ENCODE data around the gene ZNF672. TPM values are rescaled to one million over a fixed set of nuclear protein-coding genes. Genes with fewer than 3 reads are reported as not detected.
"Not testable (repeated sequence)": the region's sequence is repeated elsewhere in the genome, so short reads cannot be mapped to it uniquely, and the experiment has no call there.

Gene ZNF672
- total RNA-seq, 2 donors from 2014 or later, result 55.3 to 59.1 TPM

DNA sequence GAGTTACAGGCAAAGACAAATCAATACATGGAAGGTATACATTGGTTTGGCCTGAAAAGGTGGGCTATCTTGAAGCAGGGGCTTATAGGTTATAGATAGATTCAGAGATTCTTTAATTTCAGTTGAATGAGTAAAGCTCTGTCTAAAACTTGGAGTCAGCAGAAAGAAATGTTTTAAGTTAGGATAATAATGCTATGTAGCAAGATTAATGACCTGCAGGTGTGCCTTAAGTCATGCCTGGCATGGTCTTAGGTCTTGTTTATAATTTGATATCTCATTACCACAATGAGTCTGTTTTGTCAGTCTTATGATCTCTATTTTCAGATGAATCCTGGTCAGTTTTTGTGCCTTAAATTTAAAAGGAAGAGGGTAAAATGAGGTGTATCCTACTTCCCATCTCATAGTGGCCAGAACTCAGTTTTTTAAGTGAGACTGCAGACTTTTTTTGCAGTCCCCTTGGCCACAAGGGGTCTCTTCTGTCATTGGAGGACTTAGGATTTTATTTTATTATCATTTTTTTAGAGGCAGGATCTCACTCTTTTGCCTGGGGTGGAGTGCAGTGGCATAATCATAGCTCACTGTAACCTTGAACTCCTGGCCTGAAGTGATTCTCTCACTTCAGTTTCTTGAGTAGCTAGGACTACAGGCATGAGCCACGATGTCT lies 46.7 kb downstream of the ZNF672 start:
- TF ChIP-seq, protein P1, sequence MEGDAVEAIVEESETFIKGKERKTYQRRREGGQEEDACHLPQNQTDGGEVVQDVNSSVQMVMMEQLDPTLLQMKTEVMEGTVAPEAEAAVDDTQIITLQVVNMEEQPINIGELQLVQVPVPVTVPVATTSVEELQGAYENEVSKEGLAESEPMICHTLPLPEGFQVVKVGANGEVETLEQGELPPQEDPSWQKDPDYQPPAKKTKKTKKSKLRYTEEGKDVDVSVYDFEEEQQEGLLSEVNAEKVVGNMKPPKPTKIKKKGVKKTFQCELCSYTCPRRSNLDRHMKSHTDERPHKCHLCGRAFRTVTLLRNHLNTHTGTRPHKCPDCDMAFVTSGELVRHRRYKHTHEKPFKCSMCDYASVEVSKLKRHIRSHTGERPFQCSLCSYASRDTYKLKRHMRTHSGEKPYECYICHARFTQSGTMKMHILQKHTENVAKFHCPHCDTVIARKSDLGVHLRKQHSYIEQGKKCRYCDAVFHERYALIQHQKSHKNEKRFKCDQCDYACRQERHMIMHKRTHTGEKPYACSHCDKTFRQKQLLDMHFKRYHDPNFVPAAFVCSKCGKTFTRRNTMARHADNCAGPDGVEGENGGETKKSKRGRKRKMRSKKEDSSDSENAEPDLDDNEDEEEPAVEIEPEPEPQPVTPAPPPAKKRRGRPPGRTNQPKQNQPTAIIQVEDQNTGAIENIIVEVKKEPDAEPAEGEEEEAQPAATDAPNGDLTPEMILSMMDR (IDR thresholded peaks at IDR 0.05), result no peak
- H3K27ac ChIP-seq, result no peak overlapping the region
- H3K4me3 ChIP-seq, result no peak overlapping the region
- H3K36me3 ChIP-seq, result no peaks in the 10 kb centered on the region
- no peak for DNase-seq (ENCODE audit: low spot score)
- no peaks in the 10 kb centered on the region for H3K9me3 ChIP-seq
- no peaks in the 10 kb centered on the region for H3K4me1 ChIP-seq
- no peaks in the 10 kb centered on the region for H3K27me3 ChIP-seq

DNA sequence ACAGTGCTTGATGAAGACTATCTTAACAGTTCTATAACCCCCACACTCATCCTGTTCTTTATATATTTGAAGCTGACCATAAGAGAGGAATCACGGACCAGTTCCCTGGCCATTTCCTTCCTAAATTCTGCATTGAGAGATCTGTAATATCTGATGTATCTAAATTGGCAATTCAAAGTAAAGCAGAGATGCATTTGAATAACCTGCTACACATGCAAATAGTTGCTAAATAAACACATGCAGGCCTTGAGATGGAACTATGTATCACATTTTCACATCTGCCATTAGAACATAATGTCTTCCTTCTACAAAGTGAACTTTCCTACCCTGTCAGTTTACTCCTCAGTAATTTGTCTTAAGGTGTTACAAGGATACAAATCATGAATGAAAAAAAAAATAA lies 47.6 kb downstream of the ZNF672 start:
- Histone ChIP-seq H3K36me3 (no peaks in the 10 kb centered on the region), H3K4me3 (no peak overlapping the region), H3K9me3 (no peaks in the 10 kb centered on the region), H3K27ac (no peak overlapping the region), H3K4me1 (no peaks in the 10 kb centered on the region), H3K27me3 (no peaks in the 10 kb centered on the region)
- TF ChIP-seq, protein P1 (IDR thresholded peaks at IDR 0.05), result no peak
- no peak for DNase-seq (ENCODE audit: low spot score)

DNA sequence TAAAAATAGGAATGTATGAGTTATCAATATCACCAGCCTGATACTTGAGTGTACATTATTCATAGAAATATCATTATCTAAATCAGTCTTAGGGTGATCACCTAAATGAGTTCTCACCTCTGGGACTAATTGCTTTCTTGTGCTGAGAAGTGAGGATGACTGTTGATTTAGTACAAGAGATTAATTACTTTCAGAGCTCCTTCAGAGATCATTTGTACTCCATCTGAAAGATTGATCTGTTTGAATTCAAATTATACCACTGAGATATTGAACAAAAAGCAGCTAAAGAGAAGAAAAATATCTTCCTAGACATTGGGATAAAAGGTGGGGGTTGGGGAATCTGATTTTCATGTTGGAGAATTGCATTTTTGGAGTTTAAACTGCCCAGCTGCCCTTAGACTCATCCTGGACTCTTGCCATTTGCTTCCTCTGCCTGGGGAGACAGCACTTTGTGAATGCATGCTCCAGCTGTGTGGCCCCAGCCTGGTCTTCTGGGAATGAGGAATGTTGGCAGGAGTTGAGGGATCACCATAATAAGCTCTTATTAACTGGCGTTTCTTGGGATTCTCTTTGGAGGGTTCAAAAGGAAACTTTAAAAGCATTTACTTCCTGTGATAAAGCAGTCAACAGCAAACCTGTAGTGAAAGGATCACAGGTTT lies 48.3 kb downstream of the ZNF672 start:
- TF ChIP-seq, protein P1 (IDR thresholded peaks at IDR 0.05), result no peak
- Histone ChIP-seq H3K27me3 (no peaks in the 10 kb centered on the region), H3K27ac (no peak overlapping the region), H3K4me1 (no peaks in the 10 kb centered on the region), H3K9me3 (no peaks in the 10 kb centered on the region), H3K4me3 (no peak overlapping the region), H3K36me3 (no peaks in the 10 kb centered on the region)
- DNase-seq (ENCODE audit: low spot score), result no peak

DNA sequence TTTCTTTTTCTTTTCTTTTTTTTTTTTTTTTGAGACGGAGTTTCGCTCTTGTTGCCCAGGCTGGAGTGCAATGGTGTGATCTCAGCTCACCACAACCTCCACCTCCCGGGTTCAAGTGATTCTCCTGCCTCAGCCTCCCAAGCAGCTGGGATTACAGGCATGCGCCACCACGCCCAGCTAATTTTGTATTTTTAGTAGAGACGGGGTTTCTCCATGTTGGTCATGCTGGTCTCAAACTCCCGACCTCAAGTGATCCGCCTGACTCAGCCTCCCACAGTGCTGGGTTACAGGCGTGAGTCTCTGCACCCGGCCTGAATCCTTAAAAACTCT lies 51.9 kb downstream of the ZNF672 start:
- not testable (repeated sequence) for H3K4me1 ChIP-seq; H3K36me3 ChIP-seq; H3K9me3 ChIP-seq; H3K27me3 ChIP-seq; H3K27ac ChIP-seq; H3K4me3 ChIP-seq; DNase-seq (ENCODE audit: low spot score)

DNA sequence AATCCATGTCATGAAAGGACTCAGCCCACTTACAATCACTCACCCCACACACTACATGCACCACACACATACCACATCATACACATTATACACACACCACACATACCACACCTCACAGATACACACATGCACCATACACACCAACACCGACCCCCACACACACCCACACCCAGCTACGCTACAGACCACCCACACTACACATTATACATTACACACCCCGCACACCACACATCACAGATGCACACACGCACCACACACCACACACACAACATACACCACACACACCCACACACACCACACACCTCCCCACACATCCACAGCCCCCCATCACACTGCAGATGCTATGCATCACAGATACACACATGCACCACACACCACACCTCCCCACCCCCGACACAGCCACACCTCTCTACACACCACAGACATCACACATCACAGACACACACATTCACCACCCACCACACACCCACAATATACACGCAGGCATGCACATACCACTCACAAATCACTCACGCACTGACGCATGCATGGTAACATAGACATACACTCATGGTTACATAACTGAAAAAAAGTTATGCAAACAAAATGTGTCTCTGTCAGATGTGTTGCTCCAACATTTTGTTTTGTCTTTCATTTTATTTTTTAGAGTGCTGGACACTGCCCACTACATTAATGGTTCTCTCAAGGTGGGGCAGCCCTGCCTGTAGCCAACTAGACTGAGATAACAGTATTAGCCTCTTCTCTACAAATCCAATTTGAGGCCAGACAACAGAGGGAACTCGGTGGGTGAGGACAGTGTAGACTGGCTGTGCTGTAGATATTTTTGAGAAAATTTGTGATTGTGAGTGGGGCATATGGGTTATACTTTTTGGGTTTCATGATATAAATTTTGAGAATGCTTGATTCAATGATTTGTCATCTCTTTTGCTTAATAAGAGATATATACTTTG lies 52.8 kb downstream of the ZNF672 start:
- Histone ChIP-seq H3K4me3 (no peak overlapping the region), H3K4me1 (no peaks in the 10 kb centered on the region), H3K27ac (no peak overlapping the region), H3K9me3 (no peaks in the 10 kb centered on the region), H3K36me3 (no peaks in the 10 kb centered on the region), H3K27me3 (no peaks in the 10 kb centered on the region)
- TF ChIP-seq, protein P1 (IDR thresholded peaks at IDR 0.05), result no peak
- DNase-seq (ENCODE audit: low spot score), result no peak

DNA sequence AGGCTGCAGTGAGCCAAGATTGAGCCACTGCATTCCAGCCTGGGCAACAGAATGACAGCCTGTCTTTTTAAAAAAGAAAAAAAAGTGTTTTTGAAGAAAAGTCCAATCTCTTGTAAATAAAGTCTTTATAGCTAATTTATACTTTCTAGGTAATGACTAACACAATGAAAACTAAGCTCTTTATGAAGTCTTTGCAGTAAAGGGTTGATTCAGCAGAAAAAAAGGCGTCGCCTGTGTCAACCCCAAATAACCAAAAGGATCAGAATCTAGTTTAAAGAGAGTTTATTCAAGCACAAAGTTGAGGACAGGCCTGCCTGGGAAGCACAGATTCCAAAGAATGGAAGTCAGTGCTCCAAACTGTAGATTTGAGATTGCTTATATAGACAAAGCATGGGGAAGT lies 53.7 kb downstream of the ZNF672 start:
- DNase-seq (ENCODE audit: low spot score), result no peak
- no peaks in the 10 kb centered on the region for H3K9me3 ChIP-seq
- H3K4me1 ChIP-seq, result no peaks in the 10 kb centered on the region
- H3K27me3 ChIP-seq, result no peaks in the 10 kb centered on the region
- no peaks in the 10 kb centered on the region for H3K36me3 ChIP-seq
- TF ChIP-seq, protein P1 (IDR thresholded peaks at IDR 0.05), result no peak
- no peak overlapping the region for H3K27ac ChIP-seq
- no peak overlapping the region for H3K4me3 ChIP-seq

Measured in right atrium auricular region (tissue), 2 donors.